HG03066 (cell line): ENCODE data around the gene WRAP73.
"Not testable (repeated sequence)": the region's sequence is repeated elsewhere in the genome, so short reads cannot be mapped to it uniquely, and the experiment has no call there.

ENCODE experiments used
- ATAC-seq: cut with Tn5 transposase; IDR thresholded peaks from one replicate; pipeline ENCODE4 v1.9.1; 2021; ENCODE audit warnings: low read depth; ENCODE audit not compliant: unreplicated experiment

The WRAP73 gene

DNA sequence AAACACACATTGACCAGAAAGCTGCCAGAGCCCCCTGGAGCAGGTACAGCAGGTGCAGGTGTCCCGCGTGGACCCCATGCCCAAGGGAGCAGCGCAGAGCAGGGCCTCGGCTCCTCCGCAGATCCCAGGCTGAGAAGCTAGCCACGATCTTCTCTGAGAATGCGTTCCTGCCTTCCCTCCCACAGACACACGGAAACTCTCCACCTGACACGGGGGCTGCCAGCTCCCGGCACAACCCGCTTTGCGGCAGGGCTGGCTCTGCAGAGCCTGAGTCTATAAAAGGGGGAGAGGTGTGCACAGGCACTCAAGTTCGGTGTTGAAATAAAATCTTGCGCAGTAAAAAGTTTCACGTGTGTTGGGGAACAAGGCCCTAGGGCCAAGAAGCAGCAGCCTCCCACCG lies 48.2 kb downstream of the WRAP73 start:
- ATAC-seq: no peak

DNA sequence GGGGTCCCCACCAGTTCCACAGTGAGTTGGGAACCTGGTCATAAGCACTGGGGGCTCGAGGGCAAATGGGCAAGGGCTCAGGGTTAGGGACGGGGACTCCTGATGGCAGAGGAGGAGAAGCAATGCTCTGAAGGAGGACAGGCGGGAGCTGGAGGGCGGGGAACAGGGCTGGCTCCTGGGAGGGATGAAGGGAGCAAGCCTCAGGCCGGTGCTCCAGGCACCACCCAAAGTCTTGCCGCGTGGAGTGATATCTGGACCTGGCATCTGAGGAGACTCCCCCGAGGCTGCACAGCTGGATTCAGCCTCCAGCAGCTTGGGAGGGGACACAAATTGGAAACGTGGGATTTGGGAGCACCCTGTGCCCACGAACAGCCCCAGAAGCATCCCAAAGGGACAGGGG lies 49.5 kb downstream of the WRAP73 start:
- no peak for ATAC-seq

DNA sequence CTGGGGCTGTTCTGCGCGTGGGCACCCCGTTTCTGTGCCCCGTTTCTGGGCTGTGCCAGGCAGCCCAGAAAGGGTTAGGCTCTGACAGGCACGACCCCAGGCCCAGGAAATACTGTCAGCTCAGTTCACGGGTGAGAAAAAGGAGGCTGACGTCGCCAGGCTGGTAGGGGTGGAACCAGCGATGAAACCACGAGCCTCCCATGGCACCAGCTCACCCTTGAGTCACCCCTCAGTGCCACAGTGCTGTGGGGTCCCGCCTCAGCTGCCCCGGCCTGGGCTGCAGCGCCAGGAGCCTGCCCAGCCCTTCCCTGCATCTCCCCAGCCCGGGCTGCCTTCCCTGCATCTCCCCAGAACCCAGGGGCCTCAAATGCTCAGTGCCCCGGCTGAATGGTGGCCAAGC lies 50.1 kb downstream of the WRAP73 start:
- no peak for ATAC-seq

DNA sequence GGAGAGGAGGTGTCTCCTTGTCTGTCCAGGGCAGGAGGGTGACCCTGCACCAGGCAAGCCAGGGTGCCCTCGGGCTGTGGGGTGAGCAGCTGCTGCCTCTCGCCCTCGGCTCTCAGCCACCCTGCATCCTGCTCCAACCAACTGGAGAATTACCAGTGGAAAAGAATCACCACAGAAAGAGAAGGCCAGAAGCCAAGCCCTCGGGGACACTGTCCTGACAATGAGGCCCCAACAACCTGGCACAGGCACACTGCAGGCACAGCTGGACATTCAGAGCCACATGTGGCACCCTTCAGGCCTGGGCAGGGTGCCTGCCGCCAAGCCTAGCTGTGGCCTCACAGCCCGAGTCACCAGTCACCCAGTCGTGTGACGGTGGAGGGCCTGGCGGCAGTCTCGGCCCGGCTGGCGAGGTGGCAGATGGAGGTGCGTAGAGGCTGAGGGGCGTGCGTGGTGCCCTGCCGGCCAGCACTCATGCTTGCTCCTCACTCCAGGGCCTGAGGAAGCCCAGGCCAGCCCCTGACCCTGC lies 50.6 kb downstream of the WRAP73 start:
- no peak for ATAC-seq

DNA sequence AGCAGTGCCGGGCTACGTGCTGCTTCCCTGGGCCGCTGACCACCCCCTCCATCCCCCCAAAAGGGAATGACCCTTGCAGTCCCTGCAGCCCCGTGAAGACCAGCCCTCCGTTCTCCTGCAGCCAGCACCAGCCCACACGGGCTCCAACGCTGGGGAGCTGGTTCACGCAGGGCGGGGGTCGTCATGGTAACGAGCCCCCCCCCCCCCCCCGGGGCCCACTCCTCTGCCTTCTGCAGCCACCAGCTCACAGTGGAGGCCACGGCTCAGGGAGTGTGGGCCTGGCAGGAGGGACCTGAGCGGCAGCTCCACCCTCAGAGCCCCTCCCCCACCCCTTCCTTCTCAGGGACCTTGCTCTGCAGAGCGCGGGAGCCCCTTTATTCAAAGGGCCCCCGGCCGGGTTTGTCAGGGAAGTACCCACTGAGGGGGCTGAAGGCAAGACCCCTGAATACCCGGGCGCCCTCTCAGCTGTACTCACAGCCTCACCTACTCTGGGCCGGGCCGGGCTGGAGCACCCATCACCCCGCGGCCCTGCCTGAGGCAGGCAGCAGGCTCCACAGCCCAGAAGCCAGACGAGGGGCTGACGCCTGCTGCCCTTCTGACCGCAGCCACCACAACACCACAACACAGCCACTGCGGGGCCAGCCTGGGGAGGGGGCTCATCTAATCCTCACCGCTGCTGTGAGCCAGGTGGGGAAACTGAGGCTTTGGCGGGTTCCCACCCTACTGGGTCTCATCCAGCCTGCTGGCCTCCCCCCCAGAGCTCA lies 51.2 kb downstream of the WRAP73 start:
- no peak for ATAC-seq

DNA sequence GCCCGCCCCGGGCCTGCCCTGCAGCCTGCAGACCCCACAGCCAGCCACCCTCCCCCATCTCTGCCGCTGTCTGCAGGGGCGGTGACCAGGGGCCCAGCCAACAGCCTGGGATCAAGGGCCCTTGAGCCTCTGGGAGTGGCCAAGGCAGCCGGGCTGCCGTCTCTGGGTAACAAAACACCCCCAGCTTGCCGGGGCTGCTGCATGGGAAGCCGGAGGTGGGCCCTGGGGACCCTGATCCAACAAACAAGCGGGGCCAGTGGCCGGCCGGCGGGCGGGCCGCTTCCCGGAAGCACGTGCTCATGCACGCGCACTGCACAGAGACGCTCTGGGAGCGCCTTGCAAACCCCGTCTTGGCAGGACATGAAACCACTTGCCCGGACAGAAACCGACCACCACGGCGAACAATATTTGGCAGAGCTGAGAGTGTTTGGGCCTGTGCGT lies 51.8 kb downstream of the WRAP73 start:
- no peak for ATAC-seq

DNA sequence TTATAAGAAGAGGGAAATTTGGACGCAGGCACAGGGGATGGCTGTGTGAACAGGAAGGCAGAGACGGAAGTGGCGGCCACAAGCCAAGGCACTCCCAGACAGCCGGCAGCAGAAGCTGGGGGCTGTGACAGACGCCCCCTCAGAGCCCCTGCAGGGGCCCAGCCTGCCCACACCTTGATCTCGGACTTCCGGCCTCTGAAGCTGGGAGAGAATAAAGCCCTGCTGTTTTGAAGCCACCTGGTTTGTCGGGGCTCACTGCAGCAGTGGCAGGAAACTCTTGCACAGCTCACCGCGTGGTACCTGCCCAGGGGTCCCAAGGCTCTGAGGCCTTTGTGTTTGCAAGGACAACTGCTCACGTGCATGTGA lies 52.3 kb downstream of the WRAP73 start:
- no peak for ATAC-seq

DNA sequence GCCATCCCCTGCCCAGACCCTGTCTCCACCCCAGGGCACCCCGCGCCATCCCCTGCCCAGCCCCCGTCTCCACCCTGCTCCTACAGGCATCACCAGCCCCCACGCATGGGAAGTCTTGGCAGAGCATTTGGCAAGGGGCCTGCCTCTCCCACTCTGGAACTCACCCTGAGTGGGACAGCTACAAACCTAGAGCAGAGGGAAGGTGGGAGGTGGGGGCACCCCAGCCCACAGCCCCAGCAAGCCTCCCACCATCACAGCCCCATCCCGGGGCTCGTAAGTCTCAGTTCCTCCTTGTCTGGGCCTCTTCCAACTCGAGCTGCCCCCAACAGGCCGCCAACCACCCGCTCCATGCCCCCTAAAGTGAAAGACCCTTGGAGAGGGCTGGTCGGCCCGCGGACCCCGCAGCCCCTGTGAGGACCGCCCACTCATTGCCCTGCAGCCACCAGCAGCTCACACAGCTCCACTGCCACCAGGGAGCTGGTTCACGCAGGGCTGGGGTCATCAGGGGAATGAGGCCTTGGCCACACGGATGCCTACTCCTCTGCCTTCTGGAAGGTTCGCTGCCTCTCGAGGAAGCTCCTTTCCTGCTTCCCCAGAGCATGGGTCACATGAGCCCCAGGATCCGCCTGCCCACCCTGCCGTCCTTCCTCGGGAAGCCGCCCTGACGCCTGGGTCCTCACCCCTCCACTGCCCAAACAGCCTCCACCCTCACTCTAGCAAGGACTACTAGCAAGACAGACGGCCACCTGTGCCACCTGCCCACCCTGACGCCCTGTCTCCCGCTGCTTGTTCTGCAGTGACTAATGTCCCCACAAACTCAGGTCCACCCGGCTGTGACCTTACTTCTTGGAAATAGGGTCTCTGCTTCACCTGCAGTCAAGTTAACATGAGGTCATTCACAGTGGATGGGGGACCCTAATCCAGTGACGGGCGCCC lies 53.0 kb downstream of the WRAP73 start:
- no peak for ATAC-seq

DNA sequence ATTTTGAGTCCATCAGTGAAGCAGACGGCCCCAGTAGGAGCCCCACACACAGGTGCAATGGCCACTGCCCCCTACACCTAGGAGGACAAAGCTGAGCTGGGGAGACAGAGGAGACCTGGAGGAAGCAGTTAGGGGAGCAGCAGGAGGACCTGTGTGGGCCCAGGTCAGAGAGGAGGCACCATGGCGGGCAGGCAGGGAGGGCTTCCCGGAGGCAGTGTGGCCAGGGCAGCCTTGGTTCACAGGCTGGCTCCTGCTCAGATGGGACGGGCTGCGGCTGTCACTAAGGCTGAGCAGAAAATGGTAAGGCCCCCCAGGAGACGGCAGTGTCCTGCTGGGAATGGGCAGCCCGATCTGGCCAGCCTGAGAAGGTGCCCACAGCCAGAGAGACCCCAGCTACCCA lies 54.0 kb downstream of the WRAP73 start:
- no peak for ATAC-seq

DNA sequence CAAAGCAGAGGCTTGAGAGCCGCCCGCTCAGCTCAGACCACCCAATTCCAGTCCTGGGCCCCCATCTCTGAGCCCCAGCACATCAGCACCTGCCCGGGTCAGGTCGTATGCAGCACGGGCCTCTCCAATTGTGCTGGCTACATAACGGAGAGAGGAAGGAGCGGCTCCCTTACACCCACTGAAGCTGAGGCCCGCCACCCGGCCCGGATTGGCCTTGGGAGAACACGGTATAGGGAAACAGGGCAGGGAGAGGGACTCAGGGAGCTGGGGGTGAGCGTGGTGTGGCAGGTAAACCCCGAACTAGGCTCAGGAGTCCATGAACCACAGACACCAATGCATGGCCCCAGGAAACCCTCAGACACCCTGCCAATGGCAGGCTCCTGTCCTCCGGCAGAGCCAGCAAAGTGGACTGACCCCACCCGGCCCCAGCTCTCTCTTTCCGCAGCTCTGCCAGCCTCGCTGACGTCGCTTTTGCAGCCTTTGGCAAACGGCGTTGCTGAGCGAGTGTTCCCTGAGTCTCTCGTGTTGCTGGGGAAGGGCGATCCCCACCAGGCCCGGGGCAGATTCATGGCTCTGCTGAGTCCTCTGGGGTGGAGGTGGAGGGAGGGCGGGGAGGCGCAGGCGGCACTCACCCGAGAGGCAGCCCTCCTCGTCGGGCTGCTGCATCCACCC lies 55.1 kb downstream of the WRAP73 start:
- no peak for ATAC-seq

DNA sequence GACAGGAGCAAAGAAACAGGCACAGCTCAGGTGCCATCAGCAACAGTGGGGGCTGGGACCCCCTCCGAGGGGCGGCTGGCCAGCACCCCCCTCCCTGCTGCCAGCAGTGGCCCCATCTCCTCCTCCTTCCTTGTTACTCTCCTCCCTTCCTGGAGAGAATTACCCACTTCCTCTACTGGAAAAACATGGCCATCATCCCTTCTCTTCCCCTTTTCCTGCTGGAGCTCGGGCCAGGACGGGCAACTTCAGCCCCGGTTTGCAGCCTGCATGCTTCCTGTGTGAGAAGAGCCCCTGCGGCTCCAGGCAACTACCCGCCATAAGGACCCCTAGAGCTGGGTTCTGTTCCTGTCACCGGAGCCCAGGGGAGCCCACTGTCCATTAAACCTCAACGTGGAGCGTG lies 56.2 kb downstream of the WRAP73 start:
- no peak for ATAC-seq

DNA sequence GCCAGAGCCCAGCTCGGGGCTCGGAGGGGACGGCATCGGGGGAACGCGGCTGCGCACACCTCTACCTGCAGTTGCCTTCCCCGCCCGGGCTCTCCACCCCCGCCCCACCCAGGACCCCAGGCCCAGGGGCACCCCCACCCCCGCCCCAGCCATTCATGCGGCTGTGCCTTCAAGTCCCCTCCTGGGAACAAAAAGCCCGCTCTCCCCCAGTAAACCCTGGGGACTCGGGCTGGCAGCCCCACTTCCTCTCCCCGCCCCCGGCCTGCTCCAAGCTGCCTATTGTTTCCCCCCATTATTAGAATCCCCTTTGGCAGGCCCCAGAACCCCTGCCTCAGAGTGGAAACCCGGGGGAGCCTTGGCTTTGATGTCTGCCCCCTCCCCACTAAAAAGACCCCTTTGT lies 56.6 kb downstream of the WRAP73 start:
- ATAC-seq: no peak

DNA sequence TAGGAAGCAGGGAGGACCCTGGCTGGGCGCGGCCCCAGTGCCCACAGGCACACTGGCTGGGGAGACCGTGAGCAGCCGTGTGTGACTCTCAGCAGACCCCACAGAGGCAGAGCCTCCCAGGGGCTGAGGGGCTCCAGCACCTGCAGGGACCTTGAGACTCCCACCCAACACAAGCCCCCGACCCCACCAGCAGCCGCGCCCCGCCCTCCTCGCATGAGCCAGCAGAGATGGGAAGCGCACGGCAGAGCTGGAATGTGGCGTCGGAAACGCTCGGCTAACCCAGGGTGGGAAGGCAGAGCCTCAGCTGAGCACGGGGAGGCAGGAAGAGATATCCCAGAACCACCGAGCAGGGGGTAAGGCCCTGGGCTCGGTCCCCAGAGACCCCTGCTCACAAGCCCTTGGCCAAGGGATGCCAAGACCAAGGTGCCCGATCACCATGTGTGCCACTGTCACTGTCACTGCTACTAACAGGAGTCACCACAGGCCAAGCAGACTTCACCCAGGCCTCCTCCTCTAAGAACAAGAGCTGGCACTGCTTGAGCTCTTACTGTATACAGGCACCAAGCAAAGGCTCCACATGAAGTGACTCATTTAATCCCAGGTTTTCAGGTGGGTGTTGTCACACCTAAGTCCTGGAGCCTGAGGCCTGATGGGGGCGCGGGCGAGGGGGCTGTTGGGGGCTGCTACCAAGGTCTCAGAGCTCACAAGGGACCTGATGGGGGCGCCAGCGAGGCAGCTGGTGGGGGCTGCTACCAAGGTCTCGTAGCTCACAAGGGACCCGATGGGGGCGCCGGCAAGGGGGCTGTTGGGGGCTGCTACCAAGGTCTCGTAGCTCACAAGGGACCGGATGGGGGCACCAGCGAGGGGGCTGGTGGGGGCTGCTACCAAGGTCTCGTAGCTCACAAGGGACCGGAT lies 58.7 kb downstream of the WRAP73 start:
- ATAC-seq: no peak

DNA sequence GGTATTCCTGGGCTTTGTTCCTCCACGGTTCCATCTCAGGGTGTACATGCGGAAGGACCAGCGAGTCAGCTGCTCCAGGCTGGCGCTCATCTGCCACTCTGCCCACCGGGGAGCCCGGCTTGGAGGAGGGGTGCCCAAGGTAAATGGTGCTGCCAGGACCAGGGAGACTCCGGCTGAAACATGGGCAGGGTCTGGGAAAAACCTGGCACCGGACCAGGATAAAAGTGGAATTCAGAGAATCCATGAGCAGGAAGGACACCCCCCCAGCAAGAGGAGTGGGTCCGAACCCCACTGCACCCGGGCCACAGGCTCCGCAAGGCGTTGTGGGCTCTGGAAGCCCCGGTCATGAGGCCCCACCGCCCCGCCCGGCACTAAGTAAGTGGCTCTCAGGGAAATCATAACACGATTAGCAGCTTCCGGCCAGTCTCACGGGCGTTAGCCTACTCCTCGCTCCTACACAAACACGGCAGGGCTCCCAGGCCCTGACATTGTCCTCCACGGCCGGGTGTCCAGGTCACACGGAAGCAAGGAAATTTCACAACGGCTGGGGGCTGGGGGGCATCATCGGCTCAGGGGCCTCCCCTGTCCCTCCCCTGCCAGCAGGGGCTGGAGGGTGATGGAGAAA lies 59.7 kb downstream of the WRAP73 start:
- no peak for ATAC-seq

DNA sequence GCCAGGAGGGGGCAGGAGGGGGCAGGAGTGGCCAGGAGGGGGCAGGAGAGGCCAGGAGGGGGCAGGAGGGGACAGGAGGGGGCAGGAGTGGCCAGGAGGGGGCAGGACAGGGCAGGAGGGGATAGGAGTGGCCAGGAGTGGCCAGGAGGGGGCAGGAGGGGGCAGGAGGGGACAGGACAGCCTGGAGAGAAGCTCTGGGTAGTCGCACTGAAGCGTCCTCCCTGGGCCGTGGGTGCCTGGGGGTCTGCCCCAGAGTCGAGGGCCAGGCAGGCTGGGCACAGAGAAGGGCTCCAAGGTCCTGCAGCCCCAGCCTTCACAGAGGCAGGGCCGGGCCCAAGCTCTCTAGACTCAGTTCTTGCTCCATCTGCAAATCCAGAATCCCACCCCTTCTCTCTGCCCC lies 61.5 kb downstream of the WRAP73 start:
- ATAC-seq: no peak

DNA sequence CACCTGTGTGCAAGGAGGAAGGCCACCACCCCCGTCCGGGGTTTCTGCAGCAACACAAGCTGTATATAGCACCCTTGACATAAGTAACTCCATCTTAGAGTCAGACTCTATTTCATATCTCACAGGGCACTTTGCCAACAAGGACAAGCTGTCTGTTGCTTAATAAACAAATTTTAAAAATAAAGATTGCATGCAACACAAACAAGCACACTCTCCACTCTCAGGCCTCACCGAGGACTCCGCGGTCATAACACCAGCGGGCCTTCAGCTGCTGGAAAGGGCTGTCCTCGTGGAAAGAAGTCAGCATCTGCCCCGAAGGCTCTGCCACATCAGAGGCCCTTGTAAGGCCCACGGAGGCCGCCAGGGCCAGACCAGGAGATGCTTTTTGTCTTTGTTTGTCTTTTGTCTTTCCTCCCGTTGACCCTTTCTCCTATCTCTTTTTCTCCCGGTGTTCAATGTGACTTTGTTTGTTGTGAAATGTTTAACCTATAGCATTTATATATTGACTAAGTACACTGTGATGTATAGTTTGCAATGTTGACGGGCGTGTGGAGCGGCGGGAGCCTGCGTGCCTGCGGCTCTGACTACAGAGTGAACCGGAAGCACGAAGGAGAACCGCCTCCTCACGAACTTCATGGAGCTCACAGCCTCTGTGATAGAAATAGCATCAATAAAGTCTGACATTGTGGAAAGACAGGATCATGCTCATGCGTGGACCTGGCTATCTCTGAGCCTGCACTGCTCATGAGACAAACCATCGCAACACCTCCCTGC lies 62.7 kb downstream of the WRAP73 start:
- no peak for ATAC-seq

DNA sequence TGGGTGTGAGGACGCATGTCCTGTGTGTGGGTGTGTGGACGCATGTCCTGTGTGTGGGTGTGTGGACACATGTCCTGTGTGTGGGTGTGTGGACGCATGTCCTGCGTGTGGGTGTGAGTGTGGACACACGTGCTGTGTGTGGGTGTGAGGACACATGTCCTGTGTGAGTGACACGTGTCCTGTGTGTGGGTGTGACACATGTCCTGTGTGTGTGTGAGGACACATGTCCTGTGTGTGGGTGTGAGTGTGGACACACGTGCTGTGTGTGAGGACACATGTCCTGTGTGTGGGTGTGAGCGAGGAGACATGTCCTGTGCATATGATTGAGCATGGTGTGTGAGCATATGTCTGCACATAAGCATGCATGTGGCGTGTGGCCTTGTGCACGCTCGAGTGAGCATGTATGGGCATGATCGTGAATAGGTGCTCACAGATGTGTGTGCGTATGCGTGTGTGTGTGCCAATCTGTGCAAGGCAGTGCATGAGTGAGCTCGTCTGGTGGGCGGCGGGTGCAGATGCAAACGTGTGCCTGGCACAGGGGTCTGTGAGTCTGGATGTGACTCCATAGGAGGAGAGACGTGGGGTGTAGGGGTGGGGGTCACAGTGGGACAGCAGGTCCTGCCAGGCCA lies 63.8 kb downstream of the WRAP73 start:
- ATAC-seq: no peak

DNA sequence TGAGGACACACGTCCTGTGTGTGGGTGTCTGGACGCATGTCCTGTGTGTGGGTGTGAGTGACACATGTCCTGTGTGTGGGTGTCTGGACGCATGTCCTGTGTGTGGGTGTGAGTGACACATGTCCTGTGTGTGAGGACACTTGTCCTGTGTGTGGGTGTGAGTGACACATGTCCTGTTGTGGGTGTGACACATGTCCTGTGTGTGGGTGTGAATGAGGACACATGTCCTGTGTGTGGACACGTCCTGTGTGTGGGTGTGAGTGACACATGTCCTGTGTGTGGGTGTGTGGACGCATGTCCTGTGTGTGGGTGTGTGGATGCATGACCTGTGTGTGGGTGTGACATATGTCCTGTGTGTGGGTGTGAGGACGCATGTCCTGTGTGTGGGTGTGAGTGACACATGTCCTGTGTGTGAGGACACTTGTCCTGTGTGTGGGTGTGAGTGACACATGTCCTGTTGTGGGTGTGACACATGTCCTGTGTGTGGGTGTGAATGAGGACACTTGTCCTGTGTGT lies 64.5 kb downstream of the WRAP73 start:
- ATAC-seq: not testable (repeated sequence)
